GM12801 (cell line): Measurements from ENCODE around the gene PDE10A.

ENCODE experiments used
- TF ChIP-seq, protein P1 (sequence below): IDR thresholded peaks from one replicate; pipeline ENCODE4 v1.5.1; 2011; ENCODE audit warnings: control low read depth; ENCODE audit not compliant: insufficient read length; ENCODE audit errors: extremely low read depth

Gene PDE10A

DNA sequence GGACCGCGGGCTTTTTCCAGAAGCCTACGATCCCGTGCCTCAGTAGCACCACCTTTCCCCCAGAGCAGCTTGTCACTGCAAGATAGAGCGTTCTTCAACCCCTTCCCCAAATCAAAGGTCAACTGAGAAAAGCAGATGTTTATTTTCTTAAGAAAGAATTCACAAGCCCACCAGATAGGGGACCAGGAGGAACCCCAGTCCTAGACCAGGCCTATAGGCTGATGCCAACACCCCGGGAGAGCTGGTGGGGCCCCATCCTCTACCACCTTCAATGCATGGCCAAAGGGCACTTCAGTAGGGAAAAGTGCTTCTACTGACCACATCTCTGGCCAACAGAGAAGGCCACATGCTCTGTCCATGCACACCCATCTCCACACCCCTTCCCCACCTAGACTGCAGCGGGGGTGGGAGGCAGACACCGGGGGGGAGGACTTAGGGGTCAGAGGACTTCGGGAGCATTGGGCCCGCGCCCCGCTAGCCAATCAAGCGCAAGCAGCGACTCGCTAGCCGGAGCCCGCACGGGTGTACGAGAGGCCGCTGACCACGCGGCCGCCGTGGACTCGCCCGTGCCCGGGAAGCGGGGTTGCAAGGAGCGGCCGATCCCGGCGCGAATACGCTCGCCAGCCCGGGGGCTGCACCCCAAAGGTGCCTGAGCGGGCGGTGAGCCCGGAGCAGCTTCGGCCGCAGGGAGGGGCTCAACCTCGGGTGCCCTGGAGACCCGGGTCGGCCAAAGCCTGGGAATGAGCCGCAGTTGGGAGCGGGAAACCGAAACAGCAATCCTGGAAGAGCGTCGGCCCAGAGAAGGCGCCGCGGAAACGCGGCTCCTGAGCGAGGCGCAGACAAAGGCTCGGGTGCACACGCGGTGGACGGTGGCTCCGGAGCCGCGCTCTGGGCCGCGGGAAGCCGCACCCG is 2.8 kb downstream of the PDE10A start:
- TF ChIP-seq, protein P1, sequence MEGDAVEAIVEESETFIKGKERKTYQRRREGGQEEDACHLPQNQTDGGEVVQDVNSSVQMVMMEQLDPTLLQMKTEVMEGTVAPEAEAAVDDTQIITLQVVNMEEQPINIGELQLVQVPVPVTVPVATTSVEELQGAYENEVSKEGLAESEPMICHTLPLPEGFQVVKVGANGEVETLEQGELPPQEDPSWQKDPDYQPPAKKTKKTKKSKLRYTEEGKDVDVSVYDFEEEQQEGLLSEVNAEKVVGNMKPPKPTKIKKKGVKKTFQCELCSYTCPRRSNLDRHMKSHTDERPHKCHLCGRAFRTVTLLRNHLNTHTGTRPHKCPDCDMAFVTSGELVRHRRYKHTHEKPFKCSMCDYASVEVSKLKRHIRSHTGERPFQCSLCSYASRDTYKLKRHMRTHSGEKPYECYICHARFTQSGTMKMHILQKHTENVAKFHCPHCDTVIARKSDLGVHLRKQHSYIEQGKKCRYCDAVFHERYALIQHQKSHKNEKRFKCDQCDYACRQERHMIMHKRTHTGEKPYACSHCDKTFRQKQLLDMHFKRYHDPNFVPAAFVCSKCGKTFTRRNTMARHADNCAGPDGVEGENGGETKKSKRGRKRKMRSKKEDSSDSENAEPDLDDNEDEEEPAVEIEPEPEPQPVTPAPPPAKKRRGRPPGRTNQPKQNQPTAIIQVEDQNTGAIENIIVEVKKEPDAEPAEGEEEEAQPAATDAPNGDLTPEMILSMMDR: no peak

DNA sequence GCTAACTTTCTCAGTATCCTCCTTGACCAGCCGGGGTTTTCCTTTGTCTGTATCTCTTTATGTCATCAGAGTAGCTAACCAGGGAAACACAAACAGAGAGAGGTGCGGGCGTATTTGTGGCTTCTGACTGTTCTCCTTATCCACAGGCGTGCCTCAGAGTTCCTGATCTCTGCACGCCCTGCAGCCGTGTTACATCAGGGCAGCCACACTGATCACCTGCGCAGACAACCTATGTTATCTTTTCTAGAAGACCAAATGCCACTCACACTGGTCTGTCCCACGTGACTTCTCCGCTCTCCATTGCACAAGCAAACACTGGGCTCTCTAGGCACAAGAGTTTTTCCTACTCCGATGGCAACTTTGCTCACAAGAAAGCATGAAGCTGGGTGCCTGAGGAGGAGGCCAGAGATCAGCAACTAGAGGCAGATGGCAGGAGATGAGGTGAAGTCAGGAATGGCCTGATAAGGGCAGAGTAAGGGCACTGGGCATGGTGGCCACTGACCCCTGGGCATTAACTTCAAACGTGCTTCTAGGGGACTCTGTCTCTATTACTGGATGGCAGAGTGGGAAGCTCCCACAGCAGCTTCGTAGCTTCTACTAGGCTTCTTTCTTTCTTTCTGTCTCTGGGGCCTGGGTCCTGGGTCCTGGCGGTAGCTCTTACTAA is 4.5 kb downstream of the PDE10A start:
- TF ChIP-seq, protein P1: no peak

DNA sequence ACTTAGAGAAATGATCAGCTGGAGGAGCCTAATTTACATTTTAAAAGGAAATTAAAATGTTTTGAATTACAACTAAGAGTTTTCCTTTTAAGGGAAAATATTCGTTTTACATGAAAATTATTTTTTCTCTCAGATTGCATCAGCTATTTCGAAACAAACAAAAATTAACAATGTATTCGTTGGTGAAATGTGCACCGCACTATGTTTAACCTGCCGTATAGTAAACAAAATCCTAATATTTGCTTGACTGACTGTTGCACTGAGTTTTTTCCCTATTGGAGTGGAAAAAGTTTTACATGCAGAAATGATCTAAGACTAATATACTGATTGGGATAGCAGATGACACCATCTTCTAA is 5.7 kb downstream of the PDE10A start:
- TF ChIP-seq, protein P1: no peak

DNA sequence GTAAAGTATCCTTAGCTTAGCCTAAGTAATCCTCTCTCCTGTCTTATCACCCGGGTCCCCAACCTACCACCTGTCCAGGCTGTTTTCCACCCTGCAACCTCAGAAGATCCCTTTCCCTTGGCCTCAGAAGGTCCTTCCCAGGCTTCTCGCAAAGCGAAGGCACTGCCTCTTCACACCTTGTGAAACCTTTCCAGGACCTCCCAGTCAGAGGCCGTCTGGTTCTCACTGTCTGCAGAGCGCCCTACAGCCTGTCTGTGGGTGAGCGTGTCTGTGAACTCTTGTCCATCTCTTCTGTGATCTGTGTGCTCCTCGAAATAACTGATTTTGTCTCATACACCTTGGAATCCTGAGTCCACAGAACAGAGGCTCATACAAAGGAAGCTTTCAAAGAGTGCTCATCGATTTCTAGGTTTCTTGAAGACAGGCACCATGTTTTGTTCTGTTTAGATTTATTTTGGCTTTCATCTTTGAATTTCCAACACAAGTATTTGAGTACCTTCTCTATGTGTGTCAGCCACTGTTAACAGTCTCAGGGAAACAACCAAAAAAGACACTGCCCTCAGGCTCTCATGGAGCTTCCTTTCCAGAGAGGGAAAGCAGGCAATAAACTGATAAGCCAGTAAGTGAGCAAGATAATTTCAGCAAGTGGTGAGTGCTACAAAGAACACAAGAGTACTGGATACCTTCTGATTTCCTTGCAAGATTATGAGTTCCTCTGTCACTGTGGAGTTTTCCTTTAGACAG is 6.3 kb downstream of the PDE10A start:
- TF ChIP-seq, protein P1: no peak

DNA sequence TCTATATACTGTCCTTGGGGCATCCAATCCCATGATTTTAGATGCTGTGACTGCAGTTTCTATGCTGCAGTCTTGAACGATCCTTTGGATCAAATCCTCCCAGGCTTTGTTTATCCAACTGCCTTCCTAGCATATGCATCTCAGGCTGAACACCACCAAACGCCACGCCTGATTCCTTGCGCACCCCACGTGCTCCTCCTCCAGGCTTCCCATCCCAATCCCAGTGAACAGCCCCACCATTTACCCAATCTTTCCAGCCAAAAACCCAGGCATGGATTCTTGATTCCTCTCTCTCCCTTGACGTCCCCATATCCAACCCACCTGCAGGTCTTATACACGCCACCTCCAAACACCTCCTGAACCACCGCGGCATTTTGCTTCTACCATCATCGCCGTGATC is 7.8 kb downstream of the PDE10A start:
- TF ChIP-seq, protein P1: no peak

DNA sequence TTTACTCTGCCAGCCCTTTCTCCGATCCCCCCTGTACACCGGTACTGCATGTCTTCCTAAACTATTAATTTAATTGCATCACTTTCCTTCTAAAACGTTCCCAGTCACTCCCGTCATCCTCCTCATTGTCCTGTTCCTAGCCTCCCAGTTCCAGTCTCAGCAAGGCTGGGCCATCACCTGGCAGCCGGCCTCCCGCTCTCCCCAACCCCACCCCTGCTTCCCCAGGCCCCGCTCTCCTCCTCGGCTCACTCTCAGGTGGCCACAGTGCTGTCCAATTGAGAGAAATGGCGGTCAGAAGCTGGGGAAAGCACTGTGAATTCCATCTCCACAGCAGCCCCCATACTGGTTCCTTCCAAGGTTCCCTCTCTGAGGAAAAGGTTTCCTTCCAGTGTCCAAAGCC is 8.9 kb downstream of the PDE10A start:
- TF ChIP-seq, protein P1: no peak

DNA sequence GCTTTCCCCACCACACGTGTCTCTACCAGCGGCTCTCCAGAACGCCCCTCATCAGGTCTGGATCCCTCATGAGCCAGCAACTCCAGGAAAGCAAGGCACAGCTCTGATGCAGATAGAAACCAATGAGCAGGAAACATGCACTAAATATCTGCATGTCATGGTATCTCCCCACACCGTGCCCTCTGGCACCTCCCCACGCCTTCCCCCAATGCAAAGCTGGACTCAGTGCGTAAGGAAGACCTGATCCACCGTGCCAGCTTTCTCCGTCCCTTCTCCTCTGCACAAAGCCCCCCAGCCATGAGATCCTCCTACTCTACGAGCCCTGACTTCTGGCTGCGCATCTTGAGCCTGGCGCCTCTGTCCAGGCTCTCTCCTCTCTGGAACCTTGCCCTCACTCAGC is 9.4 kb downstream of the PDE10A start:
- TF ChIP-seq, protein P1: no peak
